Right hindlimb (tissue), 1 donor: ENCODE data around the gene DKK2.
A peak's percentile ranks its signal among the peaks of the same experiment; 100 is the strongest.
"Not testable (repeated sequence)": the region's sequence is repeated elsewhere in the genome, so short reads cannot be mapped to it uniquely, and the experiment has no call there.

Experiments used
- DNase-seq: peaks from one replicate; pipeline ENCODE4 v3.0.0-alpha.2; 2018

Gene DKK2

GRCh38 chr4:107011312-107011711 lies 24.8 kb downstream of the DKK2 start:
- no peak for DNase-seq

DNA sequence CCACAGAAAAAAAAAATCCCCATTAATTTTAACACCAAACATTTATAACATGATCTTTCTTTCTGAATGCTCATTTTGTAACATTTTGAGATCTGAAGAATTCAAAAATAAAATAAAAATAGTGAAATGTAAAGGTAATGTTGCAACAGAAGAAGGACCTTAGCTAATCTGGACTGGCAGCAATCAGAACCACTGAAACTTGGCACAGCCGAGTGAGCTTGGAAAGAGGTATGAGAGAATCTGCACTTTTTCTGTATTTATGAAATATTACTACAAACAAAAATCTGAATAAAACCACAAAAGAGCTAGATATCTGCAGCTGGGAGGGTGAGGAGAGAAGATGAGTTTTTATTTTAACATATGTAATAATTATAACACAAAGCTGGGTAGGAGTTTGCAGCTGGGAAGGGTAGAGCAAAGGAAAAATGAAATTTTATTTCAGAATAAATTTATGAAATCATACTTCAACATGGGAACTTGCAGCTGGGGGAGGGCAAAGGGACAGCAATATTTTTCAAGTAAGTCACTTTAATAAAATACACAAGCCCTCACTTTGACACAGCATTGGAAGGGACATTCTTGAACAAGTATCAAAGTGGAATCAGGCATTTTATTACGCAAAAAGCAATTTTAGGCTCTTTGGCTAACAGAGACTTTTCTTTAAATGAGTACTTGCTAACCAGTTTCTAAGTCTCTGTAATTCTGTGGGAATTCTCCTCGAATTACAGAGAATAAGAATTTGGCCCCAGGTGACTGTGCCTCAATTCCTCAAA lies 26.7 kb downstream of the DKK2 start:
- DNase-seq, result no peak

DNA sequence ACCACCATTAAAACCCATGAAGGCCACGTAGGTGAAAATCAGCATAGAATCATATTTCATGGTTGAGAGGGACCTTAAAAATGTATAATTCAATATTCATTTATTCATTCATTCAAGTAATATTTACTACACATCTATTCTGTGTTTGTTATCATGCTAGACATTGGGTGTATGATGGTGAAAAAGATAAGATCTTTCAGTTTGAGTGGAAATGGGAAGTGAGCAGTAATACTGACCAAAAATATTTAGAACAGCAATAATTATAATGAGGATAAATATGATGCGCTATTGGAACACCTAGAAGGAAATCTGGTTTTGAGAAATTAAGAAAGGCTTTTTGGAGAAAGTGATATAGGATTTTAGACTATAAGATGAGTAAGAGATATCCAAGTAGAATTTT lies 28.0 kb downstream of the DKK2 start:
- no peak for DNase-seq

DNA sequence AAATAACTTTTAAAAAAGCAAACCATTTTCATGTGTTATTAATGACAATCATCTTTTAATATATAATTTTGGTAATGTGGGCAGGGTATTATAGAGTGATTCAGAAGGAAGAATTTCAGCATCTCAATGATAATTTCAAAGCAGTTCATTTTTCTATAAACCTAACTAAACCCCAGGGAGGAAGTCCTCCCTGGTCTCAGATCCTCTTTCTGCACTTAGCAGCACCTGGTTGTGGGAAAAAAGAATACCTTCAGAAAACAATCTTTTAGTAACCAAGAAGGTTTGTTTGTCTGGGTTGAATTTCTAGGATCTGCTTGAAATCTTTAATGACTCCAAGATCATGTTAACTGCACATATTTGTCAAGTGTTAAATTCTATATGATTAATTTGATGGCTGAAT lies 29.9 kb downstream of the DKK2 start:
- no peak for DNase-seq

DNA sequence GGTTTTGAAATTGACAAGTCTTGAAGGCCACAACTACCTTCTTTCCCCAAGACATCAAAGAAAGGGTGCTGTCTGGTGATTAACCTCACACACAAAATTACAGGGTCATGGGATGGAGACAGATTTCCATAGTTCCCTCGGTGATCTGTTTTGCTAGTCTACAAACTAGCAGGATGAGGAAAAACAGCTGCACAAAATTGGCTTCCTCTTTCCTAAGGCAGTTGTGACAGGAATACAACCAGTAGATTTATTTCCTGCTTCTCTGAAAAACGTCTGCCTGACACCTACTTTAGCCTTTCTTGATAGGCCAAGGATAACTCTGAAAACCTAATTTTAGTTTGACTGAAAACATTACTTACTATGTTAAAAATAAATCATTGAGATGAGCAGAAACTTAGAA lies 39.6 kb downstream of the DKK2 start:
- DNase-seq, result no peak

- DNase-seq, result no peak
Measured at GRCh38 chr4:106993827-106994226, 42.3 kb downstream of the DKK2 start.

DNA sequence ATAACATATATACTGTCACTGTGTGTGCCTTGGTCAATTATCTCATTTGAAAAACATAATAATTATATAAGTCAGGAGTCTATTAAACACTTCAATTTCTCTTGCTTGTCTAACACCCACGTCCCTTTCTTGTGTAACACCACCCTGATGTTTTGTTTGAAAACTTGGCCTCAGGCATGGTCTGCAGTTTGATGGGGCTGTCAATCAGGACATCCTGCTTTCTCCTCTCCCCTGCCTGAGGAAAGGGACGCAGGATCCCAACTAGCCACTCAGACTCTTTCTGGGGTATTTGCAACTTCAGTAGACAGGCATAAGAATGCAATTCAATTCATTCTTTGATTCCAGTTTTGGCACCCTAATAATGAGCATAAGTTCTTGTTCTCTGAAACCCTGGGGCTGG lies 48.8 kb downstream of the DKK2 start:
- no peak for DNase-seq

- no peak for DNase-seq
Measured at GRCh38 chr4:106986486-106986885, 49.6 kb downstream of the DKK2 start.

- DNase-seq, result no peak
Measured at GRCh38 chr4:106985830-106986229, 50.3 kb downstream of the DKK2 start.

DNA sequence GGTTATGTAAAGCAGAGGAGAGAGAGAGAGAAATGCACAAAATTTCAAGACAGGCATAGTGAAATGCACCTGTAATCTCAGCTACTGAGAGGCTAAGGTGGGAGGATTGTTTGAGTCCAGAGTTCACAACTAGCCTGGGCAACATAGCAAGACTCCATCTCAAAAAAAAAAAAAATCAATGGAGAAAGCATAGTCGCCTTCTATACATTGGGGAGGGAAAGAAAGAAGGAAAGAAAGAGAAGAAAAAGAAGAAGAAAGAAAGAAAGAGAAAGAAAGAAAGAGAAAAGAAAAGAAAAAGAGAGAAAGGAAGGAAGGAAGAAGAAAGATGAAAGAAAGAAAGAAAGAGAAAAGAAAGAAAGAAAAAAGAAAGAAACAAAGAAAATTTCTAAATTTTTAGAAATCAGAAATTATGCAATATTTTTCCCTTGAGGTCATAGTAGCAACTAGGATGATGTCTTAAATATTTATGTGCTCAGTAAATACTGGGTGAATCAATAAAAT lies 53.4 kb downstream of the DKK2 start:
- DNase-seq, result no peak

DNA sequence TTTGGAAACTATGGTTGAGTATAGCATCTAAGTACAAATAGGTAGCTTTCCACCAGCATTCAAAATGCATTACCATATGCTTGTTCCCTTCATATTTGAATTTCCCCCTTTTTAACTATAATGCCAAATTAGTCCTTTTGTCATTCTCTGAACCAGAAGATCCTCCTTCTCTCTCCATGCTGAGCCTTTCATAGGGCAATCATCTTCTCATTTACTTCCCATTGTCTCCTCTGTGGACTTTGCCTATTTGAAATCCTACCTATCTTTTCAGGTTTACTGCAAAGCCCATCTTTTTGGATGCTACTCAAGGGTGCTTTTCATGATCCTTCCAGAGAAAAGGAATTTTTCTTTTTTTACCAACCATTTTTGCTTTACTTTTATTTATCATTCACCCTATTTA lies 54.7 kb downstream of the DKK2 start:
- DNase-seq, result no peak

GRCh38 chr4:106979476-106979875 lies 56.6 kb downstream of the DKK2 start:
- DNase-seq, result peak; percentile 57

DNA sequence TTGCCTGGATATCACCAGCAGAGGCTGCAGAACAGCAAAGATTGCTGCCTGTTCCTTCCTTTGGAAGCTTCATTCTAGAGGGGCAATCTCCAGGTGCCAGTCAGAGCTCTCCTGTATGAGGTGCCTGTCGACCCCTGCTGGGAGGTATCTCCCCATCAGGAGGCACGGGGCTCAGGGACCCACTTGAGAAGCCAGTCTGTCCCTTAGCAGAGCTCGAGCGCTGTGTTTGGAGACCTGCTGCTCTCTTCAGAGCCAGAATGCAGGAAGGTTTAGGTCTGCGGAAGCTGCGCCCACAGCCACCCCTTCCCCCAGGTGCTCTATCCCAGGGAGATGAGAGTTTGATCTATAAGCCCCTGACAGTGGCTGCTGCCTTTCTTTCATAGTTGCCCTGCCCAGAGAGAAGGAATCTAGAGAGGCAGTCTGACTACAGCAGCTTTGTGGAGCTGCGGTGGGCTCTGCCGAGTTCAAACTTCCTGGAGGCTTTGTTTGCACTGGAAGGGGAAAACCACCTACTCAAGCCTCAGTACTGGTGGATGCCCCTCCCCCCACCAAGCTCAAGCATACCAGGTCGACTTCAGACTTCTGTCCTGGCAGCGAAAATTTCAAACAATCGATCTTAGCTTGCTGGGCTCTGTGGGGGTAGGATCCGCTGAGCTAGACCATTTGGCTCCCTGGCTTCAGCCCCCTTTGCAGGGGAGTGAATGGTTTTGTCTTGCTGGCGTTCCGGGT lies 57.9 kb downstream of the DKK2 start:
- DNase-seq, result no peak

DNA sequence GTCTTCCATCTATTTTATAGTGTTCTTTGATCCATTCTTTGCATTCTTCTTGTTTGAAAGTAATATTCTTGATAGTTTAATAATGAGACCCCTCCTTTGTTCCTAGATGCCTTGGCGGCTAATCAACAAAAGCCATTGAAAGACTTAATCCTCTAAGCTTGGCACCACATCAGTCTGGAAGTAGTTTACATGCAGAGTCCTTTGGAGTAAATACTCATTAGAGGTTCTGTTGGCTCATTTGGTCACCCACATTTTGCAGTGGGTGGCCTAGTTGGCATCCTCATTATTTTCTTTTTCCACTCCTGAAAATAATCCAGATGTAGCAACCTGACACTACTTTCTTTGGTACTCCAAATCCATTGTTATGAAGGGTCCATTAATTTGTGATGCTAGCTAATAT lies 64.5 kb downstream of the DKK2 start:
- DNase-seq, result no peak

DNA sequence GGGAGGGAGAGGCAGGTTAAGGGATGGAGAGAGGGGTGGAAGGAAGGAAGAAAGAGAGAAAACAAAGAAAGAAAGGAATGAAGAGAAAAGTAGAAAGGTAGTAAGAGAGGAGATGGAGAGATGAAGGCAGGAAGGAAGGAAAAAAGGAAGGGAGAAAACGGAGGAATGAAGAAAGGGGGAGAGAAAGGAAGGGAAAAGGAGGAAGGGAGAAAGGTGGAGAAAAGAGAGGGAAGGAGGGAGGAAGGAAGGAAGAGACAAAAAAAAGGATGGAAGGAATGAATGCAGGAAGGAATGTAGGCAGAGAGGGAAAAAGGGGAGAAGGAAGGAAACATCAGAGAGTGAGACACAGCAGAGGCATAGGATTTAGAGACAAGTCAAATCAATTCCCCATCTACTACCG lies 68.2 kb downstream of the DKK2 start:
- DNase-seq, result no peak

DNA sequence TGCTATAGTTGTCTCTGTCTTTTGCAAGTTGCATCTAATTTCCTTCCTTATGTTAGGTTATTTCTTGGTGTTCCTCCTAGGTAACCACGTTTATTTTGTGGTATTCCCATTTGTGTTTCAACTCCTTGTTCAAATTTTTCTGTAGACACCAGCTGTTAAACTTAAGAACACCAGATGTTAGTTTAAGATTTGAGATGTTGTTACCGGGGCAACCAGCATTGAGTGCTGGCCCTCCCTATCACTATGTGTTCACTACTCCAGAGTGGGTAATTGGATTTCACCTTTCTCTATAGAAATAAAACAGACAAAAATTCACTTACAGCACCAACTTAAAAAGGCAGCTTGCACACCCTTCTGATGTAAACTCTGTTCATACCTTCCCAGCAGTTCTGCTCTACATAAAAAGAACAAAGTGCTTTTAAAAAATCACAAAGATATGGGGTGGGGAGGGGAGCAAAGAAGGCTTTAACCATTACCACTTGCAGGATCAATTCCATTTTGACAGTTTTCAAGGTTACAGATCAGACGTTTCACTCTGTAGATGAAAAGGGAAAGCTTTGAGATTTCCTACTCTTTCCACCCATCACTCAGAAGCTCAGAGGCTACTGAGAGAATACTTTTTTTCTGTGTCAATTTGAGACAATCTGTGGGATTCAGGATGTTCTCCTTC lies 82.9 kb downstream of the DKK2 start:
- no peak for DNase-seq

GRCh38 chr4:106951891-106952290 lies 84.2 kb downstream of the DKK2 start:
- DNase-seq, result no peak

DNA sequence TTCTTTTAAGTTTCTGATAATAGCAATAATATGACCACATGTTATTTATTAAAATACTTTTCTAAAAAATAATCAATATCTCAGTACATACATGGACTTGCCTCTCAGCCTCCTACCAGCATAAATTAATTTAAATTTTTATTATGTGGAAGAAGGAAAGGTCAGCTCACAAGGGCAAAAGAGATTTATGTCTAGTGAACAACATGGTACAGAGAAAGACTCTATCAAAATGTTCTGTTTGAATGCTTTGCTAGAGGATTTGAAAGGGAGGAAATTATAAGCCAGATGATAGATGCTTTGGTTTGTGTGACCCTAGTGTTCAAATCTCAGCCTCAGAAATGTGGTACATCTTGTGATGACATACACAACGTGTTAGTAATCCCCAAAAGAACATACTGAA lies 94.3 kb downstream of the DKK2 start:
- no peak for DNase-seq

DNA sequence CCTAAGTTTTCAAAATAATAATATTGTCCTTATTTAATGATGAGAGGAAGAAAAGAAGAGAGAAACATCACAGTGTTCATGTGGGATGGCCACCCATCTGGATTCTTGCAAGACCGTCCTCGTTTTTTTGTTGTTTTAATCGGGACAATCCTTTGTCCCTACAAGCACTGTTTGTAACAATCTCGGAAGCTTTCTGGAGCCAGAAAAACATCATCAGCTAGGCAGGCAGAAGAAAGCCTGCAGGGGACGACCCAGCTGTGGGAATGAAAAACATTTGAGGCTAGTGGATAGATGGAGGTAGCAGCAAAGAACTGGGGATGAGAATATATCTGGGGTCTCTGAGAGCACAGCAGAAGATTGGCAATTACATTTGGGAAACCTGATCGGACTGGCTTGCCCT lies 105.6 kb downstream of the DKK2 start:
- no peak for DNase-seq

DNA sequence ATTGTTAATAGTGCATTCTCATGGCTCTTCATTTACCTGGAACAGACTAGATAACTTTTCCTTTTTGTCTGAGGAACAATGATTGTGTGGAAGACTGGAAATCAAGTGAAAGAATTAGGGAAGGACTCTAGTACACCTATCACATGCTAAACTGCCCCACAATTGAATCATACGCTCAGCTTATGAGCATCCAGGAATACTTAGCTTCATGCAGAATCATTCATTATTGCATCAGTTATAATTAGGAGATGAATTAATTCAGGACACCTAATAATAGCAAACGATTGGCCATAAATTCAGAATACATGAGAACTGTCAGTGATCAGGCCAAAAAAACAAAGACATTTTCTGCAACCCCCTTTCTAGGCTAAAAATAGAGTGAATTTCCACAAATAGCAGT lies 106.9 kb downstream of the DKK2 start:
- no peak for DNase-seq

GRCh38 chr4:106914223-106914622 lies 121.9 kb downstream of the DKK2 start:
- peak; percentile 21 for DNase-seq

GRCh38 chr4:106909486-106910188 lies 126.5 kb downstream of the DKK2 start:
- DNase-seq, result no peak

DNA sequence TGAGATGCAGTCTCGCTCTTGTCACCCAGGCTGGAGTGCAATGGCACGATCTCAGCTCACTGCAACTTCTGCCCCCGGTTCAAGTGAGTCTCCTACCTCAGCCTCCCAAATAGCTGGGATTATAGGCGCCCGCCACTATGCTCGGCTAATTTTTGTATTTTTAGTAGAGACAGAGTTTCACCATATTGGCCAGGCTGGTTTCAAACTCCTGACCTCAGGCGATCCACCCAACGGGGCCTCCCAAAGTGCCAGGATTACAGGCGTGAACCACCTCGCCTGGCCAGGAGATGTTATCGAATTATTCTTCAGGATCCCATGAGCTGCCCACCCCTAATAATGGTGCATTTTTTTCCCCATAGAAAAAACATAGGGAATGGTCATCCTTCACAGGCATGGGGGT lies 128.1 kb downstream of the DKK2 start:
- not testable (repeated sequence) for DNase-seq
